ENCODE measurements around the gene COTL1.

DNA sequence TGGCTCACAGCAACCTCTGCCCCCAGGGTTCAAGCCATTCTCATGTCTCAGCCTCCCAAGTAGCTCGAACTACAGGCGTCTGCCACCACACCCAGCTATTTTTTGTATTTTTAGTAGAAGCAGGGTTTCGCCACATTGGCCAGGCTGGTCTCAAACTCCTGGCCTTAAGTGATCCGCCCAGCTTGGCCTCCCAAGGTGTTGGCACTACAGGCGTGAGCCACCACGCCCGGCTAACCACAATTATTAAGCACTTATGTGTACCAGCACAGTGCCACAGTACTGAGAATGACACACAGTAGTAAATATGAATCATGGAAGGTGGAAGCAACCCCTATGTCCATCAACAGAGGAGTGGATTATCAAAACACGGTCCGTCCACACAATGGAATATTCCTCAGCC, 49.8 kb downstream of the COTL1 start:
- no peak for TF ChIP-seq EZH2phosphoT487 (IDR thresholded peaks at IDR 0.05; ENCODE audit: insufficient read depth, low read depth)
- no peak for TF ChIP-seq EZH2 (IDR thresholded peaks at IDR 0.05; ENCODE audit: insufficient read depth, poor library complexity, severe bottlenecking)
